Measurements from ENCODE around the gene TCERG1L. TPM values are rescaled to one million over a fixed set of nuclear protein-coding genes. Genes with fewer than 3 reads are reported as not detected.

The TCERG1L gene
- total RNA-seq, 2 experiments from 2014 or later = not detected

GRCh38 chr10:131078131-131078881 is 233.2 kb downstream of the TCERG1L start:
- H3K9me3 Mint-ChIP-seq = no peaks in the 10 kb centered on the region
- H3K4me1 Mint-ChIP-seq (ENCODE audit: low read depth) = peaks cover 8% of the 10 kb centered on the region
- no peaks in the 10 kb centered on the region for H3K36me3 Mint-ChIP-seq (ENCODE audit: low read depth)
- intact Hi-C loops (cut with micrococcal nuclease) = no loop called here
- ChIA-PET POLR2A (no interaction called here), CTCF (no interaction called here)
- no peaks in the 10 kb centered on the region for H3K27me3 Mint-ChIP-seq
- peak; percentile 10 for DNase-seq
- no peak overlapping the region for H3K27ac Mint-ChIP-seq
- no peak overlapping the region for H3K4me3 Mint-ChIP-seq
- no peak for ATAC-seq
- no peak for TF ChIP-seq CTCF (IDR thresholded peaks at IDR 0.05)

- H3K27ac Mint-ChIP-seq = no peak overlapping the region
- no peak overlapping the region for H3K4me3 Mint-ChIP-seq
- intact Hi-C loops (cut with micrococcal nuclease) = no loop called here
- DNase-seq (no peak), ATAC-seq (no peak)
- POLR2A ChIA-PET = no interaction called here
- no peaks in the 10 kb centered on the region for H3K9me3 Mint-ChIP-seq
- H3K36me3 Mint-ChIP-seq (ENCODE audit: low read depth) = no peaks in the 10 kb centered on the region
- H3K27me3 Mint-ChIP-seq = no peaks in the 10 kb centered on the region
- CTCF ChIA-PET = no interaction called here
- peaks cover 5% of the 10 kb centered on the region for H3K4me1 Mint-ChIP-seq (ENCODE audit: low read depth)
- no peak for TF ChIP-seq CTCF (IDR thresholded peaks at IDR 0.05)
Measured at GRCh38 chr10:131077724-131078123, 233.8 kb downstream of the TCERG1L start.

- no peaks in the 10 kb centered on the region for H3K27me3 Mint-ChIP-seq
- DNase-seq (no peak), ATAC-seq (no peak)
- POLR2A ChIA-PET = no interaction called here
- H3K4me3 Mint-ChIP-seq = no peak overlapping the region
- CTCF ChIA-PET = no interaction called here
- TF ChIP-seq CTCF (IDR thresholded peaks at IDR 0.05) = no peak
- no peaks in the 10 kb centered on the region for H3K36me3 Mint-ChIP-seq (ENCODE audit: low read depth)
- H3K9me3 Mint-ChIP-seq = no peaks in the 10 kb centered on the region
- H3K4me1 Mint-ChIP-seq (ENCODE audit: low read depth) = peaks cover 5% of the 10 kb centered on the region
- intact Hi-C loops (cut with micrococcal nuclease) = no loop called here
- no peak overlapping the region for H3K27ac Mint-ChIP-seq
Measured at GRCh38 chr10:131077031-131077430, 234.5 kb downstream of the TCERG1L start.

GRCh38 chr10:131076356-131076755 is 235.2 kb downstream of the TCERG1L start:
- H3K4me3 Mint-ChIP-seq = no peak overlapping the region
- TF ChIP-seq CTCF (IDR thresholded peaks at IDR 0.05) = no peak
- POLR2A ChIA-PET = no interaction called here
- H3K27ac Mint-ChIP-seq = no peak overlapping the region
- H3K27me3 Mint-ChIP-seq = no peaks in the 10 kb centered on the region
- CTCF ChIA-PET = no interaction called here
- no peaks in the 10 kb centered on the region for H3K36me3 Mint-ChIP-seq (ENCODE audit: low read depth)
- ATAC-seq (no peak), DNase-seq (no peak)
- H3K9me3 Mint-ChIP-seq = no peaks in the 10 kb centered on the region
- peaks cover 2% of the 10 kb centered on the region for H3K4me1 Mint-ChIP-seq (ENCODE audit: low read depth)
- intact Hi-C loops (cut with micrococcal nuclease) = no loop called here

- intact Hi-C loops (cut with micrococcal nuclease) = no loop called here
- no peak for ATAC-seq
- TF ChIP-seq CTCF (IDR thresholded peaks at IDR 0.05) = no peak
- Mint-ChIP-seq H3K9me3 (no peaks in the 10 kb centered on the region), H3K36me3 (ENCODE audit: low read depth) (no peaks in the 10 kb centered on the region), H3K4me3 (no peak overlapping the region), H3K27me3 (no peaks in the 10 kb centered on the region), H3K4me1 (ENCODE audit: low read depth) (no peaks in the 10 kb centered on the region), H3K27ac (no peak overlapping the region)
- POLR2A ChIA-PET = no interaction called here
- no peak for DNase-seq
- CTCF ChIA-PET = no interaction called here
Measured at GRCh38 chr10:131075218-131075770, 236.2 kb downstream of the TCERG1L start.
